ENCODE data around the gene SPSB1.

DNA sequence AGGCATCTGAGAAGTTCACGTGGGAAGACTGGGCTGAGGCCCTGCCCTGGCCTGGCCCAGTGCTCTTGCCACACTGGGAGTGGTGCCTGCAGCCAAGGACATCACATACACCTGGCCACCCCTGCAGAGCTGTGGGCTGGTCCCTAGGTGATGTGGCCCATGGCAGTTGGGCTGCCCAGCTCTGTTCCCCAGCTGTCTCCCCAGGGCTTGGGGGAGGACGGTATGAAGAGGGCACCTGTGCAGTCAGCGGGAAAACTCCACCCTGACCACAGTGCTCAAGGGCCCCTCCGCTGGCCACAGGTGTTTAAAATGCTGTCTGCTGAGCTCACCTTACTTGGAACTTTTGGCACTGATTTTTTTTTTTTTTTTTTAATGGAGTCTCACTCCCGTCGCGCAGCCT, 126.2 kb downstream of the SPSB1 start:
- TF ChIP-seq, protein P1, sequence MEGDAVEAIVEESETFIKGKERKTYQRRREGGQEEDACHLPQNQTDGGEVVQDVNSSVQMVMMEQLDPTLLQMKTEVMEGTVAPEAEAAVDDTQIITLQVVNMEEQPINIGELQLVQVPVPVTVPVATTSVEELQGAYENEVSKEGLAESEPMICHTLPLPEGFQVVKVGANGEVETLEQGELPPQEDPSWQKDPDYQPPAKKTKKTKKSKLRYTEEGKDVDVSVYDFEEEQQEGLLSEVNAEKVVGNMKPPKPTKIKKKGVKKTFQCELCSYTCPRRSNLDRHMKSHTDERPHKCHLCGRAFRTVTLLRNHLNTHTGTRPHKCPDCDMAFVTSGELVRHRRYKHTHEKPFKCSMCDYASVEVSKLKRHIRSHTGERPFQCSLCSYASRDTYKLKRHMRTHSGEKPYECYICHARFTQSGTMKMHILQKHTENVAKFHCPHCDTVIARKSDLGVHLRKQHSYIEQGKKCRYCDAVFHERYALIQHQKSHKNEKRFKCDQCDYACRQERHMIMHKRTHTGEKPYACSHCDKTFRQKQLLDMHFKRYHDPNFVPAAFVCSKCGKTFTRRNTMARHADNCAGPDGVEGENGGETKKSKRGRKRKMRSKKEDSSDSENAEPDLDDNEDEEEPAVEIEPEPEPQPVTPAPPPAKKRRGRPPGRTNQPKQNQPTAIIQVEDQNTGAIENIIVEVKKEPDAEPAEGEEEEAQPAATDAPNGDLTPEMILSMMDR (IDR thresholded peaks at IDR 0.05), result no peak
- TF ChIP-seq POLR2A (IDR thresholded peaks at IDR 0.05), result no peak
- TF ChIP-seq EP300 (IDR thresholded peaks at IDR 0.05), result no peak
- TF ChIP-seq POLR2AphosphoS5 (IDR thresholded peaks at IDR 0.05), result no peak
